Measurements from ENCODE around the gene RANBP3. TPM values are rescaled to one million over a fixed set of nuclear protein-coding genes. Genes with fewer than 3 reads are reported as not detected.

RANBP3 gene
- total and polyA plus RNA-seq, 2 experiments from 2014 or later = 41.8 to 50.0 TPM

DNA sequence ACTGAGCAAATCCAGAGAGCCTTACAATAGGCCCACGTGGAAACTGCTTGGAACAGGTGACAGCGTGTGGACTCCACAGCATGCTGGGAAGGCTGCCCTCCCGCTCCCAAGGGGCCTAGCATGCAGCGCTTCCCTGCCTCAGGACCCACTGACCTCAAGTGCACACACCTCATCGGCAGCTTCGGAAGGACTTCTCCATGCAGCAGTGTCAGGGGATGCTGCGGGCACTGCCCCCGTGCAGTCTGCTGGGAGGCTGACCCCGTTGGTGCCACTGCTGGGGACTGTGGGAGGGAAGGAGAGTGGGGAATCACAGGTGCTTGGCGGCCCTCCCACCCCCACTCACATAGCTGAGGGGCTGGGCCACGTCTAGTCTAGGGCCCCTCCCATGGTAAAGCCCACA, 46.7 kb downstream of the RANBP3 start:
- TF ChIP-seq EZH2phosphoT487 (IDR thresholded peaks at IDR 0.05; ENCODE audit: insufficient read depth, low read depth) (no peak), EZH2 (IDR thresholded peaks at IDR 0.05; ENCODE audit: insufficient read depth, poor library complexity, severe bottlenecking) (no peak)
- no peak overlapping the region for H3K9ac ChIP-seq
- 92% methylated on average over 11 of the region's 11 CpGs for WGBS, 2 experiments (ENCODE audit: low coverage in 1 of 2, low lambda C conversion rate in 2 of 2, missing lambda C conversion rate in 2 of 2)
- no peaks in the 10 kb centered on the region for H3K9me2 ChIP-seq (ENCODE audit: insufficient read depth)
- H3K27me3 ChIP-seq (replicated peaks; ENCODE audit: insufficient read depth) = no peaks in the 10 kb centered on the region
- H4K20me1 ChIP-seq (ENCODE audit: insufficient read depth) = no peaks in the 10 kb centered on the region
- no peak overlapping the region for H3K4me2 ChIP-seq (ENCODE audit: unreplicated experiment)
- peaks cover 26% of the 10 kb centered on the region for H3K79me2 ChIP-seq (ENCODE audit: insufficient read depth)
- H3F3A ChIP-seq (ENCODE audit: insufficient read depth) = peaks cover 52% of the 10 kb centered on the region
- no peak for DNase-seq
- no peaks in the 10 kb centered on the region for H3K9me3 ChIP-seq (ENCODE audit: low read depth)
- H3K27ac ChIP-seq = no peak overlapping the region
- H3K36me3 ChIP-seq (ENCODE audit: low read depth) = peaks cover 24% of the 10 kb centered on the region
- no peak overlapping the region for H3K4me3 ChIP-seq
- peaks cover 39% of the 10 kb centered on the region for H3K4me1 ChIP-seq (ENCODE audit: insufficient read depth)
- H2AFZ ChIP-seq = no peak overlapping the region
- in situ Hi-C loops (cut with MboI) = no loop called here

DNA sequence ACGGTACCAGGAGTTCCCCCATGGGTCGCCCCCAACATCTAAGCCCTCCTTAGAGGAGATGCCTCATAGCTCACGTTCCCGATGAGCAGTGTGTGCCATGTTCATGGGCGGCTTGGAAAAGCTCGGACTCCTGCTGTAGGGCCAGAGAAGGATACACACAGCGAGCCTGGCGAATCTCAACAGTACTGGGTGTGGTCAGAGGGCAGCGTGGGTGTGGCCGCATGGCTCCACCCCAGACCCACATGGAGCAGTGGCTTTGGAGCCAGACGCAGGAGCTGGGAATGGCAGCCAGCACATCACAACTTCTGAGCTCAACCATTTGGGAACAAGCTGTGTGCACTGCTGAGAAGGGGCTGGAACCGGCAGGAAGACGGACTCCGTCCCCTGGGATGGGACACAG, 48.3 kb downstream of the RANBP3 start:
- in situ Hi-C loops (cut with MboI) = no loop called here
- H3K79me2 ChIP-seq (ENCODE audit: insufficient read depth) = peaks cover 24% of the 10 kb centered on the region
- peaks cover 27% of the 10 kb centered on the region for H3K4me1 ChIP-seq (ENCODE audit: insufficient read depth)
- H3K9me2 ChIP-seq (ENCODE audit: insufficient read depth) = no peaks in the 10 kb centered on the region
- H3K36me3 ChIP-seq (ENCODE audit: low read depth) = peaks cover 31% of the 10 kb centered on the region
- H3K4me3 ChIP-seq = no peak overlapping the region
- WGBS, 2 experiments (ENCODE audit: low coverage in 1 of 2, low lambda C conversion rate in 2 of 2, missing lambda C conversion rate in 2 of 2) = 51 to 59% methylated on average over 14 of the region's 14 CpGs
- no peak overlapping the region for H3K9ac ChIP-seq
- no peaks in the 10 kb centered on the region for H4K20me1 ChIP-seq (ENCODE audit: insufficient read depth)
- H3K9me3 ChIP-seq (ENCODE audit: low read depth) = no peaks in the 10 kb centered on the region
- no peak overlapping the region for H3K4me2 ChIP-seq (ENCODE audit: unreplicated experiment)
- H3K27ac ChIP-seq = no peak overlapping the region
- no peaks in the 10 kb centered on the region for H3K27me3 ChIP-seq (replicated peaks; ENCODE audit: insufficient read depth)
- peaks cover 40% of the 10 kb centered on the region for H3F3A ChIP-seq (ENCODE audit: insufficient read depth)
- H2AFZ ChIP-seq = no peak overlapping the region
- TF ChIP-seq EZH2phosphoT487 (IDR thresholded peaks at IDR 0.05; ENCODE audit: insufficient read depth, low read depth) (no peak), EZH2 (IDR thresholded peaks at IDR 0.05; ENCODE audit: insufficient read depth, poor library complexity, severe bottlenecking) (no peak)
- no peak for DNase-seq

DNA sequence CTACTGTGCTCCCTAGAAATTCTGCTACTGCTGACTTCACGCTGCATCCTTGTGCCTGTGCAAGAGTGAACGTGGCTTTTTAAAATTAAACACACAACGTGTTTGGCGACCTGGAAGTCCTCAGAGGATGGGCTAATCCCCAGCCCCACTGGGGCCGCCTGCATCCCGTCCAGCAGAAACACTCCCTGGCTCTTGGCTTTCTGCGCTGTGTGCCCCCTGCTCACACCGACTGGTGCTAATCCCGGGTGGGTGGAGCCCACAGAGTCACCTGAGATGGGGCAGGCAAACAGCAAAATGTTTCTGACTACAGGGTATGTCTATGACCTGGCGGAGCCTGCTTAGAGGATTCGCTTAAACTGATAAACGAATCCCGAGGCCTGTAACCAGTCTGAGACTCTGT, 48.8 kb downstream of the RANBP3 start:
- Histone ChIP-seq H3K9me2 (ENCODE audit: insufficient read depth) (no peaks in the 10 kb centered on the region), H3K9me3 (ENCODE audit: low read depth) (no peaks in the 10 kb centered on the region), H3K4me1 (ENCODE audit: insufficient read depth) (peaks cover 22% of the 10 kb centered on the region), H3K79me2 (ENCODE audit: insufficient read depth) (peaks cover 22% of the 10 kb centered on the region), H2AFZ (no peak overlapping the region), H3K36me3 (ENCODE audit: low read depth) (peaks cover 35% of the 10 kb centered on the region), H3K9ac (no peak overlapping the region), H3K27me3 (replicated peaks; ENCODE audit: insufficient read depth) (no peaks in the 10 kb centered on the region), H4K20me1 (ENCODE audit: insufficient read depth) (no peaks in the 10 kb centered on the region), H3K27ac (no peak overlapping the region), H3K4me2 (ENCODE audit: unreplicated experiment) (no peak overlapping the region), H3F3A (ENCODE audit: insufficient read depth) (peaks cover 36% of the 10 kb centered on the region), H3K4me3 (no peak overlapping the region)
- TF ChIP-seq EZH2 (IDR thresholded peaks at IDR 0.05; ENCODE audit: insufficient read depth, poor library complexity, severe bottlenecking) = no peak
- no peak for TF ChIP-seq EZH2phosphoT487 (IDR thresholded peaks at IDR 0.05; ENCODE audit: insufficient read depth, low read depth)
- WGBS, 2 experiments (ENCODE audit: low coverage in 1 of 2, low lambda C conversion rate in 2 of 2, missing lambda C conversion rate in 2 of 2) = 90 to 91% methylated on average over 13 of the region's 13 CpGs
- in situ Hi-C loops (cut with MboI) = no loop called here
- DNase-seq = no peak

DNA sequence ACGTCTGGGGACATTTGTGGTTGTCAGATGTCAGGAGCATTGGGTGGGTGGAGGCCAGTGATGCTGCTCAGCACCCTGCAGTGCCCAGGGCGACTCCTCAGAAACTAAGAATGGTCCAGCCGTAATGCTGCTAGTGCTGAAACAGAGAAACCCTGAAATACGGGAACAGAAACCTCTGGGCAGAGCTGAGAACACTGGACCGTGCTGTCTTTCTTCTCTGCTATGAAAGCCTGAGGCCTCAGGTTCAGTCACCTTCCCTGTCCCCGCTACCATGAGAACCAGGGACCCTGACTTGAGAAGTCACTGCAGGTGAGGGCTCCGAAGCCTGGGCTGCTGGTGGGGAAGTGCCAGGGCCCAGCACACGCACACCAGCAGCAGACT, 50.5 kb downstream of the RANBP3 start:
- H3K9me2 ChIP-seq (ENCODE audit: insufficient read depth) = no peaks in the 10 kb centered on the region
- H3K9me3 ChIP-seq (ENCODE audit: low read depth) = no peaks in the 10 kb centered on the region
- peak overlapping the region; percentile 89 for H3K27ac ChIP-seq
- peak overlapping the region; percentile 71 for H3K9ac ChIP-seq
- DNase-seq = peak; percentile 21
- no peaks in the 10 kb centered on the region for H3K27me3 ChIP-seq (replicated peaks; ENCODE audit: insufficient read depth)
- H3K36me3 ChIP-seq (ENCODE audit: low read depth) = peaks cover 46% of the 10 kb centered on the region
- no peaks in the 10 kb centered on the region for H4K20me1 ChIP-seq (ENCODE audit: insufficient read depth)
- peaks cover 4% of the 10 kb centered on the region; the same call in 1 of the 2 replicates for H3K79me2 ChIP-seq (ENCODE audit: insufficient read depth)
- in situ Hi-C loops (cut with MboI) = no loop called here
- 59 to 61% methylated on average over 8 of the region's 8 CpGs for WGBS, 2 experiments (ENCODE audit: low coverage in 1 of 2, low lambda C conversion rate in 2 of 2, missing lambda C conversion rate in 2 of 2)
- TF ChIP-seq EZH2 (IDR thresholded peaks at IDR 0.05; ENCODE audit: insufficient read depth, poor library complexity, severe bottlenecking) (no peak), EZH2phosphoT487 (IDR thresholded peaks at IDR 0.05; ENCODE audit: insufficient read depth, low read depth) (no peak)
- H3K4me1 ChIP-seq (ENCODE audit: insufficient read depth) = peaks cover 16% of the 10 kb centered on the region
- H3K4me2 ChIP-seq (ENCODE audit: unreplicated experiment) = peak overlapping the region; percentile 55
- no peak overlapping the region for H2AFZ ChIP-seq
- no peak overlapping the region for H3K4me3 ChIP-seq
- H3F3A ChIP-seq (ENCODE audit: insufficient read depth) = peaks cover 29% of the 10 kb centered on the region
